PFSK-1 (cell line): ENCODE measurements around the gene LRMDA.

ENCODE experiments used
- FOXP2 ChIP-seq: optimal IDR thresholded peaks from 2 replicates; pipeline ENCODE3; 2011; ENCODE audit warnings: borderline replicate concordance, control low read depth, inconsistent platforms; ENCODE audit not compliant: insufficient read depth; ENCODE audit errors: extremely low read length, extremely low read depth
- POLR2AphosphoS5 ChIP-seq: IDR thresholded peaks from 2 replicates; pipeline ENCODE4 v1.6.1; 2012; ENCODE audit warnings: low read depth, mild to moderate bottlenecking, control low read depth, low read length, moderate library complexity
- SIN3A ChIP-seq: IDR thresholded peaks from 2 replicates; pipeline ENCODE4 v1.6.1; 2012; ENCODE audit warnings: mild to moderate bottlenecking, low read length, moderate library complexity, borderline replicate concordance; ENCODE audit not compliant: insufficient read depth
- TAF1 ChIP-seq: IDR thresholded peaks from 2 replicates; pipeline ENCODE4 v1.6.1; 2012; ENCODE audit warnings: low read length, control low read depth, borderline replicate concordance; ENCODE audit not compliant: insufficient read depth
- TF ChIP-seq, protein P1 (sequence below), 2 experiments: IDR thresholded peaks; 2 replicates each; pipeline versions ENCODE4 v1.6.1 to v1.8.0; 2011 to 2012; ENCODE audit warnings: low read depth in 2 of 2, low read length in 2 of 2, control low read depth in 1 of 2, inconsistent platforms in 1 of 2, mild to moderate bottlenecking in 1 of 2, moderate library complexity in 1 of 2; ENCODE audit not compliant: insufficient read depth in 1 of 2

DNA sequence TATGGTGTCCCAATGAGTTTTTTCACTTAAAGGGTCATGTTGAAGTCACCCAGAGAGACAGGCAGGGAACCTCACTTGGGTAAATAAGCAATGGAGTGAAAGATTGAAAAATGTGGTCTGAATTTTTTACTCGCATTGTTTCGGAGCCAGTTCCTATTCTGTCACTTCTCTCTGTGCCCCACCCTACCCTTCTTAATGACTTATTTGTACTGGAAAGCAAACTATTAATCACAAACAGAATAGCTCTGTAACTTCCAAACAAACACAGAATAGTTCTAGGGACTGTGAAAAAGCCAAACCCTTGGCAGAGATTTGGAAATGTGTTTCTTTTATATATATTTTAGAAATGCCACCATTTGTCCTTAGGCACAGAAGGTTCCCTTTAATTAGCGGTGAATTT is 76.0 kb downstream of the LRMDA start:
- TF ChIP-seq TAF1: no peak
- TF ChIP-seq POLR2AphosphoS5: no peak
- TF ChIP-seq, protein P1, sequence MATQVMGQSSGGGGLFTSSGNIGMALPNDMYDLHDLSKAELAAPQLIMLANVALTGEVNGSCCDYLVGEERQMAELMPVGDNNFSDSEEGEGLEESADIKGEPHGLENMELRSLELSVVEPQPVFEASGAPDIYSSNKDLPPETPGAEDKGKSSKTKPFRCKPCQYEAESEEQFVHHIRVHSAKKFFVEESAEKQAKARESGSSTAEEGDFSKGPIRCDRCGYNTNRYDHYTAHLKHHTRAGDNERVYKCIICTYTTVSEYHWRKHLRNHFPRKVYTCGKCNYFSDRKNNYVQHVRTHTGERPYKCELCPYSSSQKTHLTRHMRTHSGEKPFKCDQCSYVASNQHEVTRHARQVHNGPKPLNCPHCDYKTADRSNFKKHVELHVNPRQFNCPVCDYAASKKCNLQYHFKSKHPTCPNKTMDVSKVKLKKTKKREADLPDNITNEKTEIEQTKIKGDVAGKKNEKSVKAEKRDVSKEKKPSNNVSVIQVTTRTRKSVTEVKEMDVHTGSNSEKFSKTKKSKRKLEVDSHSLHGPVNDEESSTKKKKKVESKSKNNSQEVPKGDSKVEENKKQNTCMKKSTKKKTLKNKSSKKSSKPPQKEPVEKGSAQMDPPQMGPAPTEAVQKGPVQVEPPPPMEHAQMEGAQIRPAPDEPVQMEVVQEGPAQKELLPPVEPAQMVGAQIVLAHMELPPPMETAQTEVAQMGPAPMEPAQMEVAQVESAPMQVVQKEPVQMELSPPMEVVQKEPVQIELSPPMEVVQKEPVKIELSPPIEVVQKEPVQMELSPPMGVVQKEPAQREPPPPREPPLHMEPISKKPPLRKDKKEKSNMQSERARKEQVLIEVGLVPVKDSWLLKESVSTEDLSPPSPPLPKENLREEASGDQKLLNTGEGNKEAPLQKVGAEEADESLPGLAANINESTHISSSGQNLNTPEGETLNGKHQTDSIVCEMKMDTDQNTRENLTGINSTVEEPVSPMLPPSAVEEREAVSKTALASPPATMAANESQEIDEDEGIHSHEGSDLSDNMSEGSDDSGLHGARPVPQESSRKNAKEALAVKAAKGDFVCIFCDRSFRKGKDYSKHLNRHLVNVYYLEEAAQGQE (IDR thresholded peaks at IDR 0.05; ENCODE audit: insufficient read depth in 1 of 2, low read depth in 2 of 2, low read length in 2 of 2): no peak
- TF ChIP-seq SIN3A: no peak
- TF ChIP-seq FOXP2: no peak
